ENCODE data around the gene MERTK. TPM values are rescaled to one million over a fixed set of nuclear protein-coding genes. Genes with fewer than 3 reads are reported as not detected.
"Not testable (repeated sequence)": the region's sequence is repeated elsewhere in the genome, so short reads cannot be mapped to it uniquely, and the experiment has no call there.

The MERTK gene
- polyA plus RNA-seq, 3 donors: 21.2 to 24.5 (median 21.9) TPM

DNA sequence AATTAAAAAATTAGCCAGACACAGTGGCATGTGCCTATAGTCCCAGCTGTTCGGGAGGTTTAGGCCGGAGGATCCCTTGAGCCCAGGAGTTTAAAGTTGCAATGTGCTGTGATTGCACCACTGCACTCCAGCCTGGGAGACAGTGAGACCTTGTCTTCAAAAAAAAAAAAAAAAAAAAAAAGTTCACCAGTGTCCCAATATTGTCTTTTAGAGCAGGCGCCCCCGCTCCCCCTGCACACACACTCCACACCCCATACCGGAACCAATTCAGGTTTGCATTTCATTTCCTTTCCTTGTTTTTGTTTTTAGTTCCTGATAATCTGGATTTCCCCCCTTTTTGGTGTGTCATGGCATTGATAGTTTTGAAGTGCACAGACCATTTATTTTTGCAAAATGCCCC, 167.1 kb downstream of the MERTK start:
- no peak for DNase-seq (ENCODE audit: low read depth in 3 of 3, low spot score in 2 of 3)

DNA sequence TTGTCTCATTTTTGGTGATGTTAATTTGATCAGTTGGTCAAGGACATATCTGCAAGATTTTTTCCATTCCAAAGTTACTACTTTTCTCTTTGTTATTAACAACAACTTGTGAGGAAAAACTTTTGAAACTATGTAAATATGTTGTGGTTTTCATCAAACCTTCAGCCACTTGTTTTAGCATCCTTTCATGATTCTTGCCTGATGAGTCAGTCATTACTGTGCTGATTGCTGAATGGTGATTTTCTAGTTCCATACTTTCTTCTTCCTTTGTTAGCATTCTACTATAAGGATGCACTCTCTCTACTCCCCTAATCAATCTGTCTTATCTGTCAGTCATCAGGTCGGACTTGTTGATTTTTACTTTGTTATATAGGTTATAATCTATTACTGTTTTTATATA, 167.6 kb downstream of the MERTK start:
- DNase-seq (ENCODE audit: low read depth in 3 of 3, low spot score in 2 of 3): no peak

DNA sequence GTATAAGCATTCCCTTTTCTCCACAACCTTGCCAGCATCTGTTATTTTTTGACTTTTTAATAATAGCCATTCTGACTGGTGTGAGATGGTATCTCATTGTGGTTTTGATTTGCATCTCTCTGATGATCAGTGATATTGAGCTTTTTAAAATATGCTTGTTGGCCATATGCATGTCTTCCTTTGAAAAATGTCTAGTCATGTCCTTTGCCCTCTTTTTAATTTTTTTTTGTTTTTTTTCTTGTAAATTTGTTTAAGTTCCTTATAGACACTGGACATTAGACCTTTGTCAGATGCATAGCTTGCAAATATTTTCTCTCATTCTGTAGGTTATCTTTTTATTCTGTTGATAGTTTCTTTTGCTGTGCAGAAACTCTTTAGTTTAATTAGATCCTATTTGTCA, 171.4 kb downstream of the MERTK start:
- not testable (repeated sequence) for DNase-seq (ENCODE audit: low read depth in 3 of 3, low spot score in 2 of 3)

DNA sequence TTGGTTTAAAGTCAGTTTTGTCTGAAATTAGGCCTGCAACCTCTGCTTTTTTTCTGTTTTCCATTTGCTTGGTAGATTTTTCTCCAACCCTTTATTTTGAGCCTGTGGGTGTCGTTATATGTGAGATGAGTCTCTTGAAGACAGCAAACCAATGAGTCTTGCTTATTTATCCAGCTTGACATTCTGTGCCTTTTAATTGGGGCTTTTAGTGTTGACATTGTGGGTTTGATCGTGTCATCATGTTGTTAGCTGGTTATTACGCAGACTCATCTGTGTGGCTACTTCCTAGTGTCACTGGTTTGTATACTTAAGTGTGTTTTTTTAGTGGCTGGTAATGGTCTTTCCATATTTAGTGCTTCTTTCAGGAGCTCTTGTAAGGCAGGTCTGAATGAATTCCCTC, 175.5 kb downstream of the MERTK start:
- no peak for DNase-seq (ENCODE audit: low read depth in 3 of 3, low spot score in 2 of 3)

DNA sequence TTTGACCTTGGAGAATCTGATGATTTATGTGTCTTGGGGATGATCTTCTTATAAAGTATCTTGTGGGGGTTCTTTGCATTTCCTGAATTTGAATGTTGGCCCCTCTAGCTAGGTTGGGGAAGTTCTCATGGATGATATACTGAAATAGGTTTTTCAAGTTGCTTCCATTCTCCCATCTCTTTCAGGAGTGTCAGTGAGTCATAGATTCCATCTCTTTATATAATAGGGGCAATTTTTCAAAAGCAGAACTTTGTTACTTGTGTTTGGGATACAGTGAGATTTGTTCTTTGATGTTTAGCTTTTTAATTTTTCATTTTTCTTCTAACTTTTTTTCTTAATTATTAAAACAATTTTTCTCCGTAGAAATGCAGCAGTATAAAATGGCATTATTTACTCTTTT, 176.1 kb downstream of the MERTK start:
- no peak for DNase-seq (ENCODE audit: low read depth in 3 of 3, low spot score in 2 of 3)

GRCh38 chr2:112075490-112076260, 177.3 kb downstream of the MERTK start:
- DNase-seq (ENCODE audit: low read depth in 3 of 3, low spot score in 2 of 3): no peak

DNA sequence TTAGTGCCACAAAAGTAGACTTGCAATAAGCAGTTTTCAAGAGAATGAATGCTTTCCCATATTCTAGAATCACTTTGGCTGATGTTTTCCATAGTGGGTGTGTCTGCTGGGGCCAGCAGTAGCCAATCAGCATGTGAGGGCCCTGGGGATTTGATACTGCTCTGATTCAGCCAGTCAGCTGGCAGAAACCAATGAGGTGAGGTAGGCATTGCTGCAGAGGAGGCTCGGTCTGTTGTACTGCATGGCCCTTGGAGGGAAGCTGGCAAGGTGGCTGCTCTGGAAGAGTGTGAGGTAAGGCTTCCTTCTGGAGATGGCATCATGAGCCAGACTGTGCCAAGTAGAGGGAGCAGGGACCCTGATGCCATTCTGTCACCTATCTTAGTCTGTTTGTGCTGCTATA, 179.4 kb downstream of the MERTK start:
- no peak for DNase-seq (ENCODE audit: low read depth in 3 of 3, low spot score in 2 of 3)

Other genes with a start within 250 kb of the MERTK start
- 10 to 100 TPM; 31.1 to 38.3 (median 33.7) TPM for gene ANAPC1, start 14.4 kb upstream of the MERTK start, polyA plus RNA-seq (ENCODE audit: insufficient read length in 3 of 3)
- gene TMEM87B, start 156.7 kb downstream of the MERTK start, polyA plus RNA-seq (ENCODE audit: insufficient read length in 3 of 3): 10 to 100 TPM; 22.6 to 25.1 (median 24.6) TPM
- 10 to 100 TPM in 2 of 3 donors, 1 to 10 TPM in 1; 9.8 to 13.2 (median 12.5) TPM for gene FBLN7, start 239.8 kb downstream of the MERTK start, polyA plus RNA-seq (ENCODE audit: insufficient read length in 3 of 3)